H1 (cell line): ENCODE results near the gene GOLGA2. TPM values are rescaled to one million over a fixed set of nuclear protein-coding genes. Genes with fewer than 3 reads are reported as not detected.

Experiments
- CTCF ChIA-PET: fragments of 300-600 bp; sonication (Branson Sonifier 250); formaldehyde crosslinking; loops from one replicate; lab custom pipeline; 2021; ENCODE audit not compliant: partially characterized antibody; lab: Charles Lee
- POLR2A ChIA-PET: fragments of 300-600 bp; sonication (Branson Sonifier 250); formaldehyde crosslinking; loops from one replicate; lab custom pipeline; 2021; ENCODE audit warnings: inconsistent platforms; ENCODE audit not compliant: partially characterized antibody; lab: Charles Lee
- DNase-seq, 2 experiments: peaks; one replicate each; pipeline versions ENCODE4 v3.0.0 to v3.0.0-alpha.2; 2010 to 2022; ENCODE audit warnings: low spot score in 2 of 2, low read depth in 1 of 2, mixed read lengths in 1 of 2
- FAIRE-seq: peaks from 2 replicates; lab custom pipeline; 2011; peaks lifted over from hg19 to GRCh38; lab: Jason Lieb, UNC
- H2AFZ ChIP-seq: 2 replicates; pipeline ENCODE4 v1.8.1; 2012; ENCODE audit warnings: low read length, inconsistent platforms
- H2AK5ac ChIP-seq: 2 replicates; pipeline ENCODE4 v1.6.1; 2013; ENCODE audit warnings: low read depth, low read length
- H2BK120ac ChIP-seq: replicated peaks from 2 replicates; pipeline ENCODE3; 2013; ENCODE audit warnings: low read depth, low read length, inconsistent platforms
- H2BK12ac ChIP-seq: 2 replicates; pipeline ENCODE4 v1.6.1; 2013; ENCODE audit warnings: low read depth, low read length
- H2BK15ac ChIP-seq: 2 replicates; pipeline ENCODE4 v1.6.1; 2013; ENCODE audit warnings: low read length
- H2BK20ac ChIP-seq: 2 replicates; pipeline ENCODE4 v1.6.1; 2013; ENCODE audit warnings: low read length
- H2BK5ac ChIP-seq: 2 replicates; pipeline ENCODE4 v1.6.1; 2013; ENCODE audit warnings: low read depth, low read length
- H3K14ac ChIP-seq: 2 replicates; pipeline ENCODE4 v1.6.1; 2013; ENCODE audit warnings: inconsistent platforms; ENCODE audit not compliant: insufficient read length
- H3K18ac ChIP-seq: 2 replicates; pipeline ENCODE4 v1.6.1; 2013; ENCODE audit warnings: low read length; ENCODE audit errors: extremely low read depth
- H3K23ac ChIP-seq: 2 replicates; pipeline ENCODE4 v1.6.1; 2013; ENCODE audit warnings: inconsistent platforms; ENCODE audit not compliant: insufficient read length
- H3K23me2 ChIP-seq: 2 replicates; pipeline ENCODE4 v1.6.1; 2013; ENCODE audit warnings: low read depth, low read length
- H3K27ac ChIP-seq: 2 replicates; pipeline ENCODE4 v1.6.1; 2011; ENCODE audit warnings: low read depth, low read length, inconsistent platforms
- H3K27me3 ChIP-seq, 4 experiments: replicated peaks in 1 of 4; 1 replicate in 1 of 4; 2 replicates in 3 of 4; pipeline versions ENCODE4 v1.6.1 to v1.8.1; 2011 to 2013; ENCODE audit warnings: low read length in 3 of 4, mild to moderate bottlenecking in 3 of 4, inconsistent platforms in 2 of 4, mixed read lengths in 2 of 4, moderate library complexity in 1 of 4; ENCODE audit not compliant: control insufficient read depth in 3 of 4, insufficient read depth in 3 of 4; ENCODE audit errors: extremely low read depth in 1 of 4
- H3K36me3 ChIP-seq, 4 experiments: 2 replicates each; pipeline versions ENCODE4 v1.6.1 to v1.8.1; 2011 to 2013; ENCODE audit warnings: mild to moderate bottlenecking in 4 of 4, low read length in 3 of 4, moderate library complexity in 2 of 4, control low read depth in 1 of 4, inconsistent platforms in 1 of 4; ENCODE audit not compliant: insufficient read depth in 4 of 4, control insufficient read depth in 2 of 4
- H3K4ac ChIP-seq: replicated peaks from 2 replicates; pipeline ENCODE3; 2013; ENCODE audit warnings: low read length, low read depth, mixed read lengths, inconsistent platforms; ENCODE audit not compliant: insufficient read length
- H3K4me1 ChIP-seq, 4 experiments: replicated peaks in 1 of 4; 1 replicate in 1 of 4; 2 replicates in 3 of 4; pipeline versions ENCODE4 v1.6.1 to v1.8.1; 2011 to 2013; ENCODE audit warnings: low read length in 3 of 4, inconsistent platforms in 2 of 4, mixed read lengths in 1 of 4; ENCODE audit not compliant: insufficient read depth in 4 of 4, control insufficient read depth in 3 of 4
- H3K4me2 ChIP-seq, 2 experiments: 2 replicates each; pipeline versions ENCODE4 v1.6.1 to v1.8.1; 2011 to 2013; ENCODE audit warnings: low read depth in 2 of 2, low read length in 2 of 2, control low read depth in 1 of 2, inconsistent platforms in 1 of 2, mild to moderate bottlenecking in 1 of 2; ENCODE audit not compliant: insufficient read depth in 1 of 2
- H3K4me3 ChIP-seq, 4 experiments: fragments of 200-600, 300-600 bp in 1 of 4; sonication (generic), shearing (Covaris generic), sonication (Bioruptor Twin) in 1 of 4; 2 replicates each; pipeline versions ENCODE4 v1.5.1 to v1.8.1; 2011 to 2016; ENCODE audit warnings: low read length in 4 of 4, low read depth in 3 of 4, control low read depth in 2 of 4, inconsistent platforms in 2 of 4, mild to moderate bottlenecking in 2 of 4, mixed read lengths in 1 of 4, moderate library complexity in 1 of 4; ENCODE audit not compliant: insufficient read depth in 2 of 4; ENCODE audit errors: extremely low read depth in 1 of 4
- H3K56ac ChIP-seq: replicated peaks from 2 replicates; pipeline ENCODE3; 2013; ENCODE audit warnings: low read depth, mild to moderate bottlenecking, mixed read lengths, low read length, inconsistent platforms; ENCODE audit not compliant: insufficient read length
- H3K79me1 ChIP-seq: 2 replicates; pipeline ENCODE4 v1.6.1; 2013; ENCODE audit warnings: low read depth, low read length, control low read depth
- H3K79me2 ChIP-seq, 2 experiments: 2 replicates each; pipeline versions ENCODE4 v1.6.1 to v1.8.1; 2012 to 2013; ENCODE audit warnings: low read length in 2 of 2, mild to moderate bottlenecking in 2 of 2, inconsistent platforms in 1 of 2; ENCODE audit not compliant: insufficient read depth in 2 of 2, control insufficient read depth in 1 of 2
- H3K9ac ChIP-seq, 4 experiments: replicated peaks in 1 of 4; 1 replicate in 1 of 4; 2 replicates in 3 of 4; pipeline versions ENCODE4 v1.6.1 to v1.8.1; 2011 to 2013; ENCODE audit warnings: low read depth in 3 of 4, low read length in 3 of 4, control low read depth in 2 of 4, mild to moderate bottlenecking in 2 of 4, moderate library complexity in 2 of 4, inconsistent platforms in 1 of 4; ENCODE audit errors: extremely low read depth in 1 of 4
- H3K9me3 ChIP-seq, 2 experiments: 2 replicates each; pipeline versions ENCODE4 v1.6.1 to v1.8.1; 2012 to 2013; ENCODE audit warnings: mild to moderate bottlenecking in 2 of 2, moderate library complexity in 2 of 2, control low read depth in 1 of 2, inconsistent platforms in 1 of 2, low read depth in 1 of 2, low read length in 1 of 2, mixed read lengths in 1 of 2; ENCODE audit not compliant: insufficient read depth in 2 of 2
- H4K20me1 ChIP-seq, 2 experiments: replicated peaks in 1 of 2; 2 replicates each; pipeline versions ENCODE3 to v1.8.1; 2011 to 2013; ENCODE audit warnings: inconsistent platforms in 2 of 2, low read length in 2 of 2, mild to moderate bottlenecking in 1 of 2; ENCODE audit not compliant: insufficient read depth in 2 of 2, control insufficient read depth in 1 of 2
- H4K5ac ChIP-seq: 2 replicates; pipeline ENCODE4 v1.6.1; 2013; ENCODE audit warnings: low read length, low read depth, mixed read lengths, inconsistent platforms; ENCODE audit not compliant: insufficient read length
- H4K8ac ChIP-seq: 2 replicates; pipeline ENCODE4 v1.8.0; 2013; ENCODE audit warnings: mild to moderate bottlenecking, moderate library complexity, low read length, inconsistent platforms; ENCODE audit not compliant: insufficient read depth; ENCODE audit errors: extremely low read depth
- H4K91ac ChIP-seq: replicated peaks from 2 replicates; pipeline ENCODE3; 2013; ENCODE audit warnings: low read length, mixed read lengths, inconsistent platforms; ENCODE audit not compliant: insufficient read length
- BACH1 ChIP-seq: IDR thresholded peaks from 2 replicates; pipeline ENCODE4 v1.6.1; 2012; ENCODE audit warnings: low read length, improper control_type of control experiment
- BRCA1 ChIP-seq: IDR thresholded peaks from 2 replicates; pipeline ENCODE4 v1.6.1; 2012; ENCODE audit warnings: low read depth, low read length, improper control_type of control experiment
- CBX8 ChIP-seq: fragments of 300-800, 300-1000 bp; sonication (generic); IDR thresholded peaks from 2 replicates; pipeline ENCODE4 v1.7.1; 2016; ENCODE audit warnings: low read depth, low read length, borderline replicate concordance
- EGR1 ChIP-seq: IDR thresholded peaks from 2 replicates; pipeline ENCODE4 v1.6.1; 2011; ENCODE audit warnings: low read depth, low read length, borderline replicate concordance
- GABPA ChIP-seq: IDR thresholded peaks from 2 replicates; pipeline ENCODE4 v1.6.1; 2011; ENCODE audit warnings: mild to moderate bottlenecking, low read length, moderate library complexity, borderline replicate concordance; ENCODE audit not compliant: insufficient read depth
- GTF2F1 ChIP-seq: IDR thresholded peaks from 2 replicates; pipeline ENCODE4 v1.6.1; 2012; ENCODE audit warnings: low read depth, low read length, improper control_type of control experiment, borderline replicate concordance
- RAD21 ChIP-seq, 2 experiments: IDR thresholded peaks in 1 of 2; conservative IDR thresholded peaks in 1 of 2; 2 replicates each; pipeline ENCODE4 v1.6.1; 2011; ENCODE audit warnings: low read depth in 2 of 2, low read length in 2 of 2, improper control_type of control experiment in 1 of 2, inconsistent platforms in 1 of 2, mild to moderate bottlenecking in 1 of 2, moderate library complexity in 1 of 2
- SIN3A ChIP-seq, 2 experiments: IDR thresholded peaks in 1 of 2; conservative IDR thresholded peaks in 1 of 2; 2 replicates each; pipeline ENCODE4 v1.6.1; 2011 to 2012; ENCODE audit warnings: low read length in 2 of 2, improper control_type of control experiment in 1 of 2, low read depth in 1 of 2, mild to moderate bottlenecking in 1 of 2
- SP4 ChIP-seq: IDR thresholded peaks from 2 replicates; pipeline ENCODE4 v1.6.1; 2012; ENCODE audit warnings: low read length, inconsistent platforms
- TBP ChIP-seq: IDR thresholded peaks from 2 replicates; pipeline ENCODE4 v1.6.1; 2011; ENCODE audit warnings: low read depth, low read length, improper control_type of control experiment
- ZNF274 ChIP-seq: IDR thresholded peaks from 2 replicates; pipeline ENCODE4 v1.7.0; 2012; ENCODE audit warnings: low read length, borderline replicate concordance; ENCODE audit errors: extremely low read depth
- WGBS, 2 experiments: shearing (Covaris generic) in 1 of 2; methylation state at CpG; one replicate each; pipeline versions ENCODE4 v1.1.6 to v1.1.7; 2013 to 2015; ENCODE audit warnings: low lambda C conversion rate in 2 of 2, mixed read lengths in 2 of 2, inconsistent platforms in 1 of 2, low coverage in 1 of 2, missing lambda C conversion rate in 1 of 2; ENCODE audit not compliant: insufficient replicate concordance in 2 of 2, insufficient coverage in 1 of 2, insufficient read length in 1 of 2; ENCODE audit errors: extremely low coverage in 1 of 2, missing lambda C conversion rate in 1 of 2; 5-methylcytosine and 5-hydroxymethylcytosine counted together
- polyA plus RNA-seq, 7 experiments: library from polyadenylated mRNA; depleted of rRNA in 3 of 7; stranded (reverse) in 5 of 7; unstranded in 2 of 7; fragments of >200 nt in 5 of 7; fragments of 200-250 nt in 2 of 7; gene quantifications; 1 replicate in 5 of 7; 2 replicates in 1 of 7; 4 replicates in 1 of 7; pipeline versions ENCODE4 v1.2.1 to v1.2.3, GENCODE V29; 2011 to 2013; ENCODE audit warnings: missing spikeins in 2 of 7, mixed read lengths in 2 of 7
- total RNA-seq: library from RNA; stranded (reverse); fragmentation: NEBNext Ultra II Directional; extraction: Animal tissue kit (Norgen Biotek cat#: 25700); gene quantifications from 2 replicates; pipeline ENCODE4 v1.2.1, GENCODE V29; 2021

GOLGA2 gene
- total and polyA plus RNA-seq, 2 of the 8 experiments (the other 6 are each of a cell fraction or from before 2014, with no cell fraction given): 13.1 to 43.6 TPM

GRCh38 chr9:128215491-128216409, 60.1 kb downstream of the GOLGA2 start:
- no peaks in the 10 kb centered on the region for H3K9me3 ChIP-seq
- H3K18ac ChIP-seq: no peak overlapping the region
- H2BK15ac ChIP-seq: no peak overlapping the region
- no peak overlapping the region; a peak in 1 of 7 replicates for H3K9ac ChIP-seq
- H3K23me2 ChIP-seq: 0 out of 2 replicates have a peak, but pooled peaks cover 2% of the 10 kb centered on the region
- H2AFZ ChIP-seq: no peak overlapping the region
- no peak overlapping the region for H3K14ac ChIP-seq
- H3K23ac ChIP-seq: no peak overlapping the region
- ChIA-PET POLR2A (interaction anchor here (0.6 to 3.9 kb wide), 14 partner anchors 8 to 337 kb away, joined by 3 to 14 read pairs (median 3); partner anchors contain the start of genes DNM1 and SPTAN1), CTCF (interaction anchor here (0.8 to 3.3 kb wide), 5 partner anchors 8 to 32 kb away, joined by 3 to 14 read pairs (median 5); no protein-coding TSS in a partner anchor)
- FAIRE-seq (no peak), DNase-seq (no peak)
- H3K4me1 ChIP-seq: peaks cover 0 to 12% (median 5%) of the 10 kb centered on the region in 4 experiments; a peak in 5 of 7 replicates
- H3K4me3 ChIP-seq: no peak overlapping the region
- no peak overlapping the region for H2BK120ac ChIP-seq
- H3K79me1 ChIP-seq: no peaks in the 10 kb centered on the region; the same call in none of the 2 replicates
- H3K56ac ChIP-seq: no peak overlapping the region
- H2BK5ac ChIP-seq: no peak overlapping the region
- WGBS, 2 experiments: 81% methylated on average over 9 of the region's 10 CpGs; no CpG with 5 or more reads in 1 of the 2 experiments
- H4K8ac ChIP-seq: no peak overlapping the region
- no peak overlapping the region for H3K27ac ChIP-seq
- H2AK5ac ChIP-seq: no peak overlapping the region
- no peaks in the 10 kb centered on the region for H3K27me3 ChIP-seq
- H4K91ac ChIP-seq: no peak overlapping the region
- H4K20me1 ChIP-seq: peaks cover 1 to 13% of the 10 kb centered on the region in 2 experiments
- no peak overlapping the region for H3K4ac ChIP-seq
- no peak overlapping the region for H4K5ac ChIP-seq
- no peak overlapping the region for H2BK20ac ChIP-seq
- peaks cover 3 to 11% (median 6%) of the 10 kb centered on the region in 4 experiments; a peak in 7 of 8 replicates for H3K36me3 ChIP-seq
- H2BK12ac ChIP-seq: no peak overlapping the region
- H3K4me2 ChIP-seq: no peak overlapping the region
- no peaks in the 10 kb centered on the region for H3K79me2 ChIP-seq
- no peak for TF ChIP-seq BACH1
- TF ChIP-seq BRCA1: no peak
- no peak for TF ChIP-seq SP4
- TF ChIP-seq CBX8: no peak
- TF ChIP-seq TBP: no peak
- no peak for TF ChIP-seq SIN3A (conservative IDR thresholded peaks at IDR 0.05 in 1 of 2, IDR thresholded peaks at IDR 0.05 in 1 of 2; ENCODE audit: low read depth in 1 of 2, low read length in 2 of 2)
- TF ChIP-seq GTF2F1: no peak
- no peak for TF ChIP-seq GABPA
- TF ChIP-seq RAD21 (IDR thresholded peaks at IDR 0.05 in 1 of 2, conservative IDR thresholded peaks at IDR 0.05 in 1 of 2; ENCODE audit: low read depth in 2 of 2, low read length in 2 of 2): no peak
- TF ChIP-seq ZNF274: no peak
- no peak for TF ChIP-seq EGR1
